ENCODE results near the gene MTRFR. TPM values are rescaled to one million over a fixed set of nuclear protein-coding genes. Genes with fewer than 3 reads are reported as not detected.
"Not testable (repeated sequence)": the region's sequence is repeated elsewhere in the genome, so short reads cannot be mapped to it uniquely, and the experiment has no call there.

Gene MTRFR
- total RNA-seq, result 16.4 TPM
- polyA plus RNA-seq, result 11.8 TPM

DNA sequence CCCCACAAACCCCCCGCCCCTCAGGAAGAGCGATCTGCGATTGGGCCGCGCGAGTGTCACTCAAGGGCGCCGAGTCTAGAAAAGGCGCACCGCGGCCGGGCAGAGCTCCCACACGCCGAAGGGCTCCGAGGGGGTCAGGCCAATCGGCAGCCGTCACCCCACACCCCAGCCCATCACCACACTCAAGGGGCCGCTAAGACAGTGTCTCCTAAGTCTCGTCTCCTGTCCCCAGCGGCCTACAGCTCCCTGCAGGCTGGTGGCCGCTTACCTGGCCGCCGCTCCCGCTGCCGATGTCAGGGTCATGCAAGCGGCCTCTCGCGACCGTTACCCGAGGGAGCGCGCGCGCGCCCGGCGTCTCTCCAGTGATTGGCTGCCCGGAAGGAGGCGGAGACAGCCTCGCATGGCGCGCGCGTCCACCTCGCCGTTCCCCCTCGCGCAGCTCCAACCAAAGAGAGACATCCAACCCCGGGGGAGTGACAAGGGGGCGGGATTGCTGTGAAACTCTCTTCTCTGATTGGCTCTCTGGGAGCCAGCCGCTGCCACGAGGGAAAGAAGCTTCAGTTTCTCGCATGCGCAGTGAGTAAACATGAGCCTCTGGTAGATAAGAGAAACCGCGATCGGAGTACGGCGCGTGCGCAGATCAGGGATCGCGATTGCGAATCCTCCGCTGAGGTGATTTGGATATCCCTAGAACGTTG lies at the start of gene MTRFR, which contains the start of gene MPHOSPH9:
Gene MTRFR (plus strand): TSS at position 630 of the 698 bp plus-strand sequence. CDS start 20,239 bp downstream, outside the sequence.
Gene MPHOSPH9 (minus strand): TSS at position 335 of the 698 bp plus-strand sequence. CDS start 2,777 bp downstream, outside the sequence.
- WGBS, result under 1% methylated on average over 66 of the region's 66 CpGs
- no peaks in the 10 kb centered on the region for H3K36me3 ChIP-seq (ENCODE audit: insufficient read depth)
- H3K27ac ChIP-seq (ENCODE audit: low read depth), result peak within 1 kb of the TSS; percentile 85
- peak within 1 kb of the TSS; percentile 80 for H3K4me3 ChIP-seq (ENCODE audit: low read depth, low read length)
- DNase-seq (ENCODE audit: extremely low spot score), result peak; percentile 100
- H3K4me1 ChIP-seq (ENCODE audit: insufficient read depth), result peaks cover 1% of the 10 kb centered on the region

DNA sequence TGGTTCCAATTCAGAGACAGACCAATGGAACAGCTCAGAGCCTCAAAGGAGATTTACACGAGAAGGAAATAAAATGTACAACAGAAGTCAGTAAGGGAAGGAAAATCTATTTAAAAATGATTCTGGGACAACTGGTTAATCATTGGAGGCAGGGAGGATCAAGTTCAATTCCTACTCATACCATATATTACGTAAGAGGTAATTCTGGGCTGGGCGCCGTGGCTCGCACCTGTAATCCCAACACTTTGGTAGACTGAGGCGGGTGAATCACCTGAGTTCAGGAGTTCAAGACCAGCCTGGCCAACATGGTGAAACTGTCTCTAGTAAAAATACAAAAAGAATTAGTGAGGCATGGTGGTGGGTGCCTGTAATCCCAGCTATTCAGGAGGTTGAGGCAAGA lies 45.6 kb upstream of the MTRFR start:
- no peaks in the 10 kb centered on the region for H3K4me1 ChIP-seq (ENCODE audit: insufficient read depth)
- peaks cover 2% of the 10 kb centered on the region for H3K36me3 ChIP-seq (ENCODE audit: insufficient read depth)
- H3K27ac ChIP-seq (ENCODE audit: low read depth), result no peak overlapping the region
- no peak for DNase-seq (ENCODE audit: extremely low spot score)
- no peak overlapping the region for H3K4me3 ChIP-seq (ENCODE audit: low read depth, low read length)
- 96% methylated on average over 6 of the region's 6 CpGs for WGBS

GRCh38 chr12:123199936-123200335 lies 33.3 kb upstream of the MTRFR start:
- Histone ChIP-seq H3K36me3 (ENCODE audit: insufficient read depth) (no peaks in the 10 kb centered on the region), H3K27ac (ENCODE audit: low read depth) (no peak overlapping the region), H3K4me1 (ENCODE audit: insufficient read depth) (no peaks in the 10 kb centered on the region), H3K4me3 (ENCODE audit: low read depth, low read length) (no peak overlapping the region)
- 90% methylated on average over 3 of the region's 3 CpGs for WGBS
- DNase-seq (ENCODE audit: extremely low spot score), result no peak

- Histone ChIP-seq H3K36me3 (ENCODE audit: insufficient read depth) (no peaks in the 10 kb centered on the region), H3K27ac (ENCODE audit: low read depth) (no peak overlapping the region), H3K4me1 (ENCODE audit: insufficient read depth) (no peaks in the 10 kb centered on the region), H3K4me3 (ENCODE audit: low read depth, low read length) (no peak overlapping the region)
- DNase-seq (ENCODE audit: extremely low spot score), result no peak
- WGBS, result 86% methylated on average over 7 of the region's 7 CpGs
Observed at GRCh38 chr12:123200414-123200813, 32.8 kb upstream of the MTRFR start.

- H3K27ac ChIP-seq (ENCODE audit: low read depth); H3K4me1 ChIP-seq (ENCODE audit: insufficient read depth); H3K4me3 ChIP-seq (ENCODE audit: low read depth, low read length); DNase-seq (ENCODE audit: extremely low spot score); H3K36me3 ChIP-seq (ENCODE audit: insufficient read depth): not testable (repeated sequence)
- 70% methylated on average over 3 of the region's 3 CpGs for WGBS
Observed at GRCh38 chr12:123206794-123207193, 26.4 kb upstream of the MTRFR start.

DNA sequence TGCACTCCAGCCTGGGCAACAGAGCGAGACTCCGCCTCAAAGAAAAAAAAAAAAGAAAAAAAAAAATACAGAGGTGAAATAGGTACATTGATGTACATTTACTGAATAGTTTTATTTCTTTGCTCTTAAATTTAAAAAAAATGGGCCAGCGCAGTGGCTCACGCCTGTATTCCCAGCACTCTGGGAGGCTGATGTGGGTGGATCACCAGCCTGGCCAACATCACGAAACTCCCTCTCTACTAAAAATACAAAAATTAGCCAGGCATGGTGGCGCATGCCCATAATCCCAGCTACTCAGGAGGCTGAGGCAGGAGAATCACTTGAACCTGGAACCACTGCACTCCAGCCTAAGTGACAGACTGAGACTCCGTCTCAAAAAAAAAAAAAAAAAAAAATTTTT lies 25.4 kb upstream of the MTRFR start:
- WGBS, result 98% methylated on average over 7 of the region's 7 CpGs
- H3K4me1 ChIP-seq (ENCODE audit: insufficient read depth); H3K36me3 ChIP-seq (ENCODE audit: insufficient read depth); H3K27ac ChIP-seq (ENCODE audit: low read depth); DNase-seq (ENCODE audit: extremely low spot score); H3K4me3 ChIP-seq (ENCODE audit: low read depth, low read length): not testable (repeated sequence)

DNA sequence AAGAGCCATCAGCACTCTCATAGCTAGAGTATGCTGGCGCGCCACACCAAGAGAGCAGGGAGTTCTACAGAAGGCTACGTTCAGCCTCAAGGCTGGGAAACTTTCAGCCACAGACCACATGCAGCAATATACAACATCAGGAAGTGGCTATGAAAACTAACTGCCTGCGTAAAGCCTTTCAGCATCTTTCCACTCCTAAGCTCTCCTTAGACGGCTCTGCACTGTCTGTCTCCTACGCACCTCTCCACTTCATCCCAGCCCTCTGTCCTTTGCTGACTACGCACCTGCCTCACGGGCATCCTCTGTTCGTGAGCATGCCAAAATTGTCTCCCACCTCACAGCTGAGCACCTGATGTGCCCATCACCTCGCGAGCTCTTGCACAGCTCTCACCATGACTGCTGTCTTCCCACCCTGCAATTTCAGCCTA lies 10.0 kb upstream of the MTRFR start:
- H3K27ac ChIP-seq (ENCODE audit: low read depth), result no peak overlapping the region
- no peaks in the 10 kb centered on the region for H3K4me1 ChIP-seq (ENCODE audit: insufficient read depth)
- H3K4me3 ChIP-seq (ENCODE audit: low read depth, low read length), result no peak overlapping the region
- DNase-seq (ENCODE audit: extremely low spot score), result no peak
- whole genome bisulfite sequencing, result 91% methylated on average over 11 of the region's 11 CpGs
- no peaks in the 10 kb centered on the region for H3K36me3 ChIP-seq (ENCODE audit: insufficient read depth)

DNA sequence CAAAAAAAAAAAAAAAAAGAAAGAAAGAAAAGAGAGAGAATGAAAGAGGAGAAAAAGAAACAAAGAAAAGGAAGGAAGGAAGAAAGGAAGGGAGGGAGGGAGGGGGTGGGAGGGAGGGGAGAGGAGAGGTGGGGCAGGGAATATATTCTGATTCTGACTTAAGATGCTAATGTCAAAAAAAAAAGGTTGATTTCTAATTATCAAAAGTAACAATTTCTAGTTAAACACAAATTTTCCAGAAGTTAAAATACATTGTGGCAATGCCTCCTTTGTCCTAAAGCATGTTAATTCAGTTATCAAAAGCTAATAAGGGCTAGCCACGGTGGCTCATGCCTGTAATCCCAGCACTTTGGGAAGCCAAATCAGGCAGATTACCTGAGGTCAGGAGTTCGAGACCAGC lies 7.8 kb upstream of the MTRFR start:
- no peak overlapping the region for H3K4me3 ChIP-seq (ENCODE audit: low read depth, low read length)
- no peak overlapping the region for H3K27ac ChIP-seq (ENCODE audit: low read depth)
- DNase-seq (ENCODE audit: extremely low spot score), result no peak
- H3K4me1 ChIP-seq (ENCODE audit: insufficient read depth), result no peaks in the 10 kb centered on the region
- WGBS, result 92% methylated on average over 2 of the region's 2 CpGs
- no peaks in the 10 kb centered on the region for H3K36me3 ChIP-seq (ENCODE audit: insufficient read depth)

DNA sequence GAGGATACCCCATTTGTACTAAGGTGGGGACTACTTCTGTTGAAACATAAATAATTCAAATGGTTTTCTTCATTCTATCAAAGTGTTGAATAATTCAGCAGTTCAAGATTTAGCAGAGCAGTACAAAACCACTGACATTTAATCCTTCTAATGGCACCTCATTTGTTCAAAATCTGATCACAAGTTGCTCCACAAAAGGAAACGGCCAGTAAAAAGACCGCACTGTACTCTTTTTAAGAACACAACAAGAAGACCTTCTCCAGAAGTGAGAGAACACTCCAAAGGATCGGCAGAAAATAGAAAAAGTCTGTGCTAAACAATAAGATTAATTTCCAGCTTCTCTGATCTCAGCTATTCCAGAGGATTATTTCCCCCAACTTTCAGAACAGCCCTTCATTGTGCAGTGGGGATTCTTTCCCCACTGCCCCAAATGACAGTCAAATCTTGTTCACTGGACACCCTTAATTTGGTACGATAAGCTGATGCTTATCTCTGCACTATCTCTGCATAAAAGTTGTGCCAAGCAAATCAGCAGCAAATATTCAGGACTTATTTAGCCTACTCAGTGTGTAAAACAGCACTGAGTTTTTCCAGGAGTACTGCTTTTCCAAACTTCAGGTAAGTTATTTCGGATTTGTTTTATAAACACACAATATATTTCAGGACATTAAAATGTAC lies 5.5 kb upstream of the MTRFR start:
- no peaks in the 10 kb centered on the region for H3K36me3 ChIP-seq (ENCODE audit: insufficient read depth)
- WGBS, result 65% methylated on average over 5 of the region's 5 CpGs
- DNase-seq (ENCODE audit: extremely low spot score), result no peak

GRCh38 chr12:123229051-123229450 lies 4.2 kb upstream of the MTRFR start:
- DNase-seq (ENCODE audit: extremely low spot score), result no peak
- WGBS, result 85% methylated on average over 3 of the region's 3 CpGs
- Histone ChIP-seq H3K4me1 (ENCODE audit: insufficient read depth) (no peaks in the 10 kb centered on the region), H3K36me3 (ENCODE audit: insufficient read depth) (no peaks in the 10 kb centered on the region), H3K27ac (ENCODE audit: low read depth) (no peak overlapping the region), H3K4me3 (ENCODE audit: low read depth, low read length) (no peak overlapping the region)

More for the DNA sequence above, 5.5 kb upstream of the MTRFR start:
- Histone ChIP-seq H3K4me3 (ENCODE audit: low read depth, low read length) (no peak overlapping the region), H3K4me1 (ENCODE audit: insufficient read depth) (no peaks in the 10 kb centered on the region), H3K27ac (ENCODE audit: low read depth) (no peak overlapping the region)

GRCh38 chr12:123231931-123232330 lies 1.3 kb upstream of the MTRFR start:
- DNase-seq (ENCODE audit: extremely low spot score), result no peak
- 29% methylated on average over 5 of the region's 5 CpGs for WGBS
- H3K27ac ChIP-seq (ENCODE audit: low read depth), result no peak overlapping the region
- peaks cover 1% of the 10 kb centered on the region for H3K4me1 ChIP-seq (ENCODE audit: insufficient read depth)
- H3K4me3 ChIP-seq (ENCODE audit: low read depth, low read length), result peak overlapping the region; percentile 44
- H3K36me3 ChIP-seq (ENCODE audit: insufficient read depth), result no peaks in the 10 kb centered on the region

- WGBS, result under 1% methylated on average over 15 of the region's 15 CpGs
- DNase-seq (ENCODE audit: extremely low spot score), result no peak
- Histone ChIP-seq H3K4me3 (ENCODE audit: low read depth, low read length) (peak overlapping the region; percentile 44), H3K4me1 (ENCODE audit: insufficient read depth) (peaks cover 1% of the 10 kb centered on the region), H3K36me3 (ENCODE audit: insufficient read depth) (no peaks in the 10 kb centered on the region), H3K27ac (ENCODE audit: low read depth) (peak overlapping the region; percentile 58)
Observed at GRCh38 chr12:123232472-123232806, 797 bp upstream of the MTRFR start.

DNA sequence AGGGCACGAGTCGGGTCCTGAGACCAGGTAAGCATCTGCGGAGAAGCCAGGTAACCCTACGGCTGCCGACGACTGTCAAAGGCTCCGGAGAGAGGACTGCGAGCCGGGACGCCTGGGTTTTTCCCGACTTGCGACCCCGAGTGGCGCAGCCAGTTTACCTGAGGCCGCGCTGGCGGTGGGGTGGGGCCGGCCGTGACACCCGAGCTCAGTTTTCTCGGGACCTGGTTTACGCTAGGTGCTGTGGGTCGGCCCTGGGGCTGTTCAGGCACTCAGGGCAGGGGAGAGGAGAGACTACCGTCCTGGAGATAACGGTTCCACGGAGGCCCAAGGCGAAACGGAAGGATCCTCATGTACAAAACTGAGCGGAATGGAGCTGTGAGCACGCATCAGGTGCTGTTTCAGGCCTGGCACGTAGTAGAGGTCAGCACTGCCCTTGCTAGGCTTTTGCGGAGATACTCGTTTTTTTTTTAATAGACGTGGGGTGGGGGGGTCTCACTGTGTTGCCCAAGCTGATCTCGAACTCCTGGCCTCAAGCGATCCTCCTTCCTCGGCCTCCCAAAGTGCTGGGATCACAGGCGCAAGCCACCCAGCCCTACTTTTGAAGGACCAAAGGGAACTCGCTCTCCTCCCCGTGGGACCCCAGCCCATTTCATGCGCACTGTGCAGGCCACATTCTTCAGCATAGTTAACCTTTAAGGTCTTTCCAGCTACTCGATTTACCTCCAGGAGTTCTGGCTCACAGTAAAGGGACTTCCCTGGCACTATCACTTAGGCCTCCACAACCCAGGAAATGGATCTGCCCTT lies 471 bp downstream of the MTRFR start:
- no peak for DNase-seq (ENCODE audit: extremely low spot score)
- Histone ChIP-seq H3K4me1 (ENCODE audit: insufficient read depth) (peaks cover 1% of the 10 kb centered on the region), H3K4me3 (ENCODE audit: low read depth, low read length) (peak overlapping the region; percentile 80), H3K27ac (ENCODE audit: low read depth) (peak overlapping the region; percentile 77), H3K36me3 (ENCODE audit: insufficient read depth) (no peaks in the 10 kb centered on the region)
- 7% methylated on average over 42 of the region's 42 CpGs for WGBS
